ENCODE measurements around the gene KRTAP10-8.
A peak's percentile ranks its signal among the peaks of the same experiment; 100 is the strongest.
"Not testable (repeated sequence)": the region's sequence is repeated elsewhere in the genome, so short reads cannot be mapped to it uniquely, and the experiment has no call there.

Gene KRTAP10-8, protein sequence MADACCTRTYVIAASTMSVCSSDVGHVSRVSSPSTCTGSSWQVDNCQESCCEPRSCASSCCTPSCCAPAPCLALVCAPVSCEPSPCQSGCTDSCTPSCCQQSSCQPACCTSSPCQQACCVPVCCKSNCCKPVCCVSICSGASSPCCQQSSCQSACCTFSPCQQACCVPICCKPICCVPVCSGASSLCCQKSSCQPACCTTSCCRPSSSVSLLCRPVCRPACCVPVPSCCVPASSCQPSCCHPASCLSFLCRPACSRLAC

GRCh38 chr21:44612029-44612486 is at the start of gene KRTAP10-8:
Gene KRTAP10-8, plus strand, starts transcription at chr21:44612079. Its CDS starts 22 bp downstream, at chr21:44612101.
- DNase-seq = no peak

- DNase-seq = no peak
Observed at GRCh38 chr21:44564099-44564498, 47.8 kb upstream of the KRTAP10-8 start.

DNA sequence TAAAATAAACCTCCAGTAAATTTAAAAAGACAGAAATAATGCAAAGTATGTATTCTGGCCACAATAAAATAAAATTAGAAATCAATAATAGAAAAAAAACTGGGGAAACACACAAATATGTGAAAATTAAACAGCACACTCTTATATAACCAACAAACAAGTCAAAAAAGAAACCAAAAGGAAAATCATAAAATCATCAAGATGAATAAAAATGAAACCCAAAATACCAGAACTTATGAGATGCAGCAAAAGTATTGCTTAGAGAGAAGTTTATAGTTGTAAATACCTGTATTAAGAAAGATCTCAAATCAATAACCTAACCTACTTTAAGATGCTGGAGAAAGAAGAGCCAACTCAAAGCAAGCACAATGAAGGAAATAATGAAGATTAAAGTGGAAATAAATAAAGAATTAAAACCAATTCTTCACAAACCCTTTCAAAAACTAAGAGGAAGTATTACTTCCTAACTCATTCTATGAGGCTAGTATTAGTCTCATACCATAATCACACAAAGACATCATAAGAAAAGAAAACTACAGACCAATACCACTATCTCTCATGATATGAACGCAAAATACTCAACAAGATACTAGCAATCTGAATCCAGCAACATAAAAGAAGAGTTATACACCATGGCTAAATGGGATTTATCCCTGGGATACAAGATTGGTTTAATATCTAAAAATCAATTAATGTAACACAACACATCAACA is 46.8 kb upstream of the KRTAP10-8 start:
- DNase-seq = no peak

DNA sequence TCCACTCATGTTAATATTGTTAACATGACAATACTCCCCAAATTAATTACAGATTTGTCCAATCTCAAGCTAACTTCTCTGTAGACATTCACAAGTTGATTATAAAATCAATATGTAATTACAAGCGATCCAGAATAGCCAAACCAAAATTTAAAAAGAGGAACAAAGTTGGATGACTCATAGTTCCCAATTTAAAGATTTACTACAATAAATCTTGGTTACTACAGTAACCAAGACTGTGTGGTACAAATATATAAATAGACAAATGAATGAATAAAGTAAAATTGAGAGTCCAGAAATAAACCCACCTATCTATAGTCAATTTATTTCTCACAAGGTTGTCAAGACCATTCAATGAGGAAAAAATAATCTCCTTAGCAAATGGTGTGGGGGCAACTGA is 45.5 kb upstream of the KRTAP10-8 start:
- DNase-seq = peak; percentile 33

GRCh38 chr21:44567481-44568171 is 44.3 kb upstream of the KRTAP10-8 start:
- no peak for DNase-seq

DNA sequence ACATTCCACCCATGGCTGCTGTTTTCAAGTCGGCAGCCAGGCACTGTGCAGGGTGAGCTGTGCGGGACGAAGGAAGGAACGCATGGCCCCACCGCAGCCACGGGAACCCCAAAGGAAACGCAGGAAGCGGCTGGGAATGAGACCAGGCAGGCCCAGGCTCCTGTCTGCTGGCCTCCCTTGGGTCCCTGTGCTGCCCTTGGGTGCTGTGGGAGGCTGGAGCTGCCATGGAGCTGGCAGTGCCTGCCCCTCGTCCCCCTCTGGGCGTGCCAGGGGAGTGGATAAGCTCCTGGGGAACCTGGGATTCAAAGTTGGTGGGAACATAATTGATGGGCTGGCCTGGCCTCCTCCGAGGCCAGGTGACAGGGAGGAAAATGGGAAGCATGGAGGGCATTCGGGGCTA is 43.6 kb upstream of the KRTAP10-8 start:
- no peak for DNase-seq

DNA sequence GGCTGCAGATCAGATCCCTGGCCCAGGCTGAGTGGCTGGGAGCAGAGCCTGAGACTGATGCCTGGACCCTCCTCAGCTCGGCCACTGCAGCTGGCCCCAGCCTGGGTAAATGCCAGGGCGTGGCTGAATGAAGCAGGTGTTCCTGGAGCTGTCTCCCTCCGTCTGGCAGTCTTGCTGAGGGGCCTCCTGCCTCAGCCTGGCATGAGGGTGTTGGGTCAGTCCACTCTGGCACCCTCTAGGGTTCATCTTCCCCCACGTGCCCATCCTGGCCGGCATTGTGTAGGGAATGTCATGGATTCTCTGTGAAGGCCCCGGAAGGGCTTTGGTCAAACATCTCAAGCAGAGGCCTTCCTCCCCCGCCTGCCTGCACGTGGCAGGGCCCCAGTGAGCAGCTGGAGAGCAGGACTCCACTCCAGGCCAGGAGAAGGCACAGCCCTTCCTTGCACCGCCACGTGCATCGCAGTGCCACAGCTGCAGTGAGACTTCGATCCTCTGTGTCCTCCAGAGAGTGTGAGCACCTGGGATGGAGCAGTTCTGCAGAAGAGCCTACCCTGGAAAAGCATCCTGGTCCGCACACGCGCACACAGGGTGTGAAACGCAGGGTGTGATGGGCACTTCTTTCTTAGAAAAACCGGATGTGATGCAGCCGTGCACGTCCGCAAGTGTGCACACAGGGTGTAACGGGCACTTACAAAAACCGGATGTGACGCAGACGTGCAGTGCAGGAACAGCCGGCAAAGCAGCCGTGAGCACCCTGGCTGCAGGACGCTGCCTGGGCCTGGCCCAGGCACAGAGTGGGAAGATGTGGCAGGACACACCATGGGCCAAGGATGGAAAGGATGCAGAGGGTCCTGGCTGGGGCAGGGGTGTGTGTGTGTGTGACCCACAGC is 43.0 kb upstream of the KRTAP10-8 start:
- DNase-seq = no peak

- no peak for DNase-seq
Observed at GRCh38 chr21:44569861-44570517, 41.9 kb upstream of the KRTAP10-8 start.

DNA sequence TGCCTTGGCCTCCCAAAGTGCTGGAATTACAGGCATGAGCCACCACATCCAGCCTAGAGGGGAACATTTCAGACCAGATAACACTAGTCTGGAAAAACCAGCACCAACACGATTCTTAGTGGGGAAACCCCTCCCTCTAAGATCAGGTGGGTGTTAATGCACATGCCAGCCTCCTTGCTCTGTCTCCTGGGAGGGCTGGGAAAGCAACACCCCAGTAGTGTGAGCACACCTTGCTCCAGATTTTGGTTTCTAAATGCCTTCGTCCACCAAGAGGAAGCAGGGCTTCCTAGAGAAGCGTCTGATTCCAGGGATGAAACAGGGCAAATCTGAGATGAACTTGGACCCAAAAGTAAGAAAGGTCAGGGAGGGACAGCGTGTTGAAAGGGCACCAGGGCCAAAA is 40.6 kb upstream of the KRTAP10-8 start:
- no peak for DNase-seq

GRCh38 chr21:44571844-44572782 is 39.8 kb upstream of the KRTAP10-8 start:
- no peak for DNase-seq

DNA sequence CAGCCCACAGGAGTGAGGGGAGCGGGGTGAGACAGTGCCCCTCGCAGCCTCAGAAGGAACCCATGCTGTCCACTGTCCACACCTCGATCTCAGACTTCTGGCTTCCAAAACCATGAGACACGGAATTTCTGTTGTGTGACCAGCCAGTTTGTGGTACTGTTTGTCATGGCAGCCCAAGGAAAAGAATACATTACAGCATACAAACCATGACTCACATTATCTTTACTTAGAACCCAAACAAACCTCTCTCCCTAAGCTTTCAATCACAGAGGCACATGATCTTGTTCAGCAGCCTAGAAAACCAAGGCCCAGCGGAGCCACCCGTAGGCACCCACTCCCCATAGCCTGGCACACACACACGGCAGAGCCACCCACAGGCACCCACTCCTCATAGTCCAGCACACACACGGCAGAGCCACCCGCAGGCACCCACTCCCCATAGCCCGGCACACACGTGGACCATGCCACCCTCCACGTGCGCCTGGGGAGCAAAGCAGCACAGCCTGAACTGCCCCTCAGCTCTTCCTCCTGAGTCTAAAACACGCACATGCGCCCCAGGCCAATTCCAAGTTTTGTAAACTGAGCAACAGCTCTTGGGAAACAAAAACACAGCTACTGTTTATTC is 38.8 kb upstream of the KRTAP10-8 start:
- no peak for DNase-seq

DNA sequence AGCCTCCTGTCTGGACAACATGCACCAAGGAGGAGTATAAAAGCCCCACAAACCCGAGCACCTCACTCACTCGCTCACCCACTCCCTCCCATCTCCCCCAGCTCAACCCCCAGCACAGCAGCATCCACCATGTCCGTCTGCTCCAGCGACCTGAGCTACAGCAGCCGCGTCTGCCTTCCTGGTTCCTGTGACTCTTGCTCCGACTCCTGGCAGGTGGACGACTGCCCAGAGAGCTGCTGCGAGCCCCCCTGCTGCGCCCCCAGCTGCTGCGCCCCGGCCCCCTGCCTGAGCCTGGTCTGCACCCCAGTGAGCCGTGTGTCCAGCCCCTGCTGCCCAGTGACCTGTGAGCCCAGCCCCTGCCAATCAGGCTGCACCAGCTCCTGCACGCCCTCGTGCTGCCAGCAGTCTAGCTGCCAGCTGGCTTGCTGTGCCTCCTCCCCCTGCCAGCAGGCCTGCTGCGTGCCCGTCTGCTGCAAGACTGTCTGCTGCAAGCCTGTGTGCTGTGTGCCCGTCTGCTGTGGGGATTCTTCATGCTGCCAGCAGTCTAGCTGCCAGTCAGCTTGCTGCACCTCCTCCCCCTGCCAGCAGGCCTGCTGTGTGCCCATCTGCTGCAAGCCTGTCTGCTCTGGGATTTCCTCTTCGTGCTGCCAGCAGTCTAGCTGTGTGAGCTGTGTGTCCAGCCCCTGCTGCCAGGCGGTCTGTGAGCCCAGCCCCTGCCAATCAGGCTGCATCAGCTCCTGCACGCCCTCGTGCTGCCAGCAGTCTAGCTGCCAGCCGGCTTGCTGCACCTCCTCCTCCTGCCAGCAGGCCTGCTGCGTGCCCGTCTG is 38.0 kb upstream of the KRTAP10-8 start, which contains the start of gene KRTAP10-4:
Gene KRTAP10-4 (plus strand): TSS at position 100 of the 827 bp plus-strand sequence. CDS start 30 bp downstream, at position 130.
- not testable (repeated sequence) for DNase-seq

GRCh38 chr21:44574457-44575306 is 37.2 kb upstream of the KRTAP10-8 start:
- no peak for DNase-seq

GRCh38 chr21:44575307-44576024 is 36.4 kb upstream of the KRTAP10-8 start:
- no peak for DNase-seq

DNA sequence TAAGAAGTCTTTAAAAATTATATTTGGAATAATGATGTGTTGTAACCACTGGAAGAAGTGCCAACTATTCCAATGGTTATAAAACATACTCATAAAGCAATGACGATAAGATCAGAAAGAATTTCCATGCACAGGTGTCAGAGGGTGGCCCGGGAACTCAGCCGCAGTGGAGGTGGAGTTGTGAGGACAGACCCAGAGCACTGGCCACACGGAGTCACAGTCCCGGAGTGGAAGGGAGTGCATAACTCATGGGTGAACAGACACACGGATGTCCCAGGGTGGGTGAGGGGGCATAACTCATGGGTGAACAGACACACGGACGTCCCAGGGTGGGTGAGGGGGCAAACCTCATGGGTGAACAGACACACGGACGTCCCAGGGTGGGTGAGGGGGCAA is 35.9 kb upstream of the KRTAP10-8 start:
- no peak for DNase-seq

GRCh38 chr21:44578371-44579055 is 33.4 kb upstream of the KRTAP10-8 start:
- DNase-seq = no peak
